CD14-positive monocyte (primary cell): ENCODE data around the gene DUSP28. TPM values are rescaled to one million over a fixed set of nuclear protein-coding genes. Genes with fewer than 3 reads are reported as not detected.

Source experiments
- DNase-seq, 3 donors: peaks; one replicate each; pipeline ENCODE4 v3.0.0-alpha.2; 2011 to 2022
- H2AFZ ChIP-seq: 2 replicates; pipeline ENCODE4 v1.6.0; 2012; ENCODE audit warnings: mild to moderate bottlenecking, low read depth, low read length, inconsistent platforms; ENCODE audit not compliant: insufficient read depth, poor library complexity, severe bottlenecking
- H3K27ac ChIP-seq, 2 donors: 1 replicate in 1 of 2; 2 replicates in 1 of 2; pipeline ENCODE4 v1.5.1; 2012 to 2013; ENCODE audit warnings: low read length in 2 of 2, control low read depth in 1 of 2, inconsistent platforms in 1 of 2, low read depth in 1 of 2, mild to moderate bottlenecking in 1 of 2
- H3K27me3 ChIP-seq, 2 donors: one replicate each; pipeline versions ENCODE4 v1.6.0 to v1.6.1; 2011 to 2013; ENCODE audit warnings: low read length in 2 of 2; ENCODE audit not compliant: control insufficient read depth in 2 of 2, insufficient read depth in 2 of 2
- H3K36me3 ChIP-seq, 2 donors: replicated peaks in 1 of 2; 1 replicate in 1 of 2; 2 replicates in 1 of 2; pipeline versions ENCODE4 v1.5.1 to v1.6.1; 2012 to 2013; ENCODE audit warnings: low read length in 2 of 2, control low read depth in 1 of 2, inconsistent platforms in 1 of 2, mild to moderate bottlenecking in 1 of 2; ENCODE audit not compliant: insufficient read depth in 2 of 2, control insufficient read depth in 1 of 2
- H3K4me1 ChIP-seq, 2 donors: 1 replicate in 1 of 2; 2 replicates in 1 of 2; pipeline versions ENCODE4 v1.5.1 to v1.6.1; 2012 to 2013; ENCODE audit warnings: low read length in 2 of 2, control low read depth in 1 of 2, inconsistent platforms in 1 of 2, mild to moderate bottlenecking in 1 of 2, moderate library complexity in 1 of 2; ENCODE audit not compliant: insufficient read depth in 2 of 2, control insufficient read depth in 1 of 2
- H3K4me2 ChIP-seq: replicated peaks from 2 replicates; pipeline ENCODE3; 2012; ENCODE audit warnings: low read length, moderate library complexity, mild to moderate bottlenecking; ENCODE audit not compliant: poor library complexity, severe bottlenecking; ENCODE audit errors: extremely low read depth
- H3K4me3 ChIP-seq, 3 experiments: fragments of 200-600 bp in 1 of 3; sonication (generic) in 1 of 3; replicated peaks in 1 of 3; 1 replicate in 2 of 3; 2 replicates in 1 of 3; pipeline ENCODE4 v1.5.1; 2011 to 2013; ENCODE audit warnings: low read length in 3 of 3, mild to moderate bottlenecking in 3 of 3, control low read depth in 2 of 3, low read depth in 2 of 3, inconsistent platforms in 1 of 3, moderate library complexity in 1 of 3
- H3K79me2 ChIP-seq: 2 replicates; pipeline ENCODE4 v1.6.0; 2012; ENCODE audit warnings: mild to moderate bottlenecking, control low read depth, inconsistent platforms, low read length, moderate library complexity; ENCODE audit not compliant: insufficient read depth
- H3K9ac ChIP-seq: 2 replicates; pipeline ENCODE4 v1.6.0; 2017; ENCODE audit warnings: low read length, mild to moderate bottlenecking; ENCODE audit not compliant: insufficient read depth, poor library complexity, severe bottlenecking
- H3K9me3 ChIP-seq, 2 donors: replicated peaks in 1 of 2; 1 replicate in 1 of 2; 2 replicates in 1 of 2; pipeline versions ENCODE4 v1.5.1 to v1.6.1; 2012 to 2013; ENCODE audit warnings: low read length in 2 of 2, control low read depth in 1 of 2; ENCODE audit not compliant: control insufficient read depth in 1 of 2, insufficient read depth in 1 of 2
- H4K20me1 ChIP-seq: 2 replicates; pipeline ENCODE4 v1.6.0; 2012; ENCODE audit warnings: mild to moderate bottlenecking, low read length, control low read depth, moderate library complexity; ENCODE audit not compliant: insufficient read depth
- H3K27ac Mint-ChIP-seq, 7 donors: one replicate each; pipeline ENCODE4 v1.8.0; 2020; ENCODE audit warnings: mild to moderate bottlenecking in 7 of 7, mixed read lengths in 7 of 7, moderate library complexity in 6 of 7, inconsistent platforms in 2 of 7
- H3K27me3 Mint-ChIP-seq, 3 donors: one replicate each; pipeline ENCODE4 v1.8.0; 2021 to 2022; ENCODE audit warnings: low read depth in 3 of 3, mild to moderate bottlenecking in 3 of 3, mixed read lengths in 3 of 3, moderate library complexity in 3 of 3, inconsistent platforms in 1 of 3
- H3K36me3 Mint-ChIP-seq, 2 donors: one replicate each; pipeline ENCODE4 v1.8.0; 2020; ENCODE audit warnings: mixed read lengths in 2 of 2, inconsistent platforms in 1 of 2, mild to moderate bottlenecking in 1 of 2
- H3K4me1 Mint-ChIP-seq: one replicate; pipeline ENCODE4 v1.8.0; 2020; ENCODE audit warnings: mild to moderate bottlenecking, mixed read lengths
- H3K4me3 Mint-ChIP-seq, 2 donors: one replicate each; pipeline ENCODE4 v1.8.0; 2020; ENCODE audit warnings: mild to moderate bottlenecking in 2 of 2, mixed read lengths in 2 of 2, moderate library complexity in 1 of 2
- H3K9me3 Mint-ChIP-seq, 7 donors: one replicate each; pipeline ENCODE4 v1.8.0; 2020 to 2022; ENCODE audit warnings: mixed read lengths in 7 of 7, mild to moderate bottlenecking in 6 of 7, moderate library complexity in 6 of 7, inconsistent platforms in 2 of 7
- CTCF ChIP-seq: fragments of 200-600 bp; IDR thresholded peaks from one replicate; pipeline ENCODE4 v1.8.0; 2022; ENCODE audit warnings: antibody characterized with exemption, mild to moderate bottlenecking
- WGBS: methylation state at CpG from one replicate; pipeline ENCODE4 v1.1.5; 2013; ENCODE audit warnings: missing lambda C conversion rate; ENCODE audit not compliant: insufficient coverage; 5-methylcytosine and 5-hydroxymethylcytosine counted together
- intact Hi-C, 2 donors: fragments of 100-400 bp; cut with micrococcal nuclease; formaldehyde crosslinking; loops; one replicate each; pipeline versions ENCODE4 v1.15.0 to v1.15.1; 2023
- polyA plus RNA-seq, 3 donors: library from polyadenylated mRNA; depleted of rRNA in 1 of 3; unstranded in 2 of 3; stranded (reverse) in 1 of 3; fragments of 300-500 nt in 2 of 3; fragments of >200 nt in 1 of 3; fragmentation: Illumina TruSeq in 2 of 3; gene quantifications; 1 replicate in 2 of 3; 2 replicates in 1 of 3; pipeline ENCODE4 v1.2.3, GENCODE V29; 2012 to 2021

The DUSP28 gene
- polyA plus RNA-seq, 3 donors: 10.8 to 17.7 (median 17.1) TPM

DNA sequence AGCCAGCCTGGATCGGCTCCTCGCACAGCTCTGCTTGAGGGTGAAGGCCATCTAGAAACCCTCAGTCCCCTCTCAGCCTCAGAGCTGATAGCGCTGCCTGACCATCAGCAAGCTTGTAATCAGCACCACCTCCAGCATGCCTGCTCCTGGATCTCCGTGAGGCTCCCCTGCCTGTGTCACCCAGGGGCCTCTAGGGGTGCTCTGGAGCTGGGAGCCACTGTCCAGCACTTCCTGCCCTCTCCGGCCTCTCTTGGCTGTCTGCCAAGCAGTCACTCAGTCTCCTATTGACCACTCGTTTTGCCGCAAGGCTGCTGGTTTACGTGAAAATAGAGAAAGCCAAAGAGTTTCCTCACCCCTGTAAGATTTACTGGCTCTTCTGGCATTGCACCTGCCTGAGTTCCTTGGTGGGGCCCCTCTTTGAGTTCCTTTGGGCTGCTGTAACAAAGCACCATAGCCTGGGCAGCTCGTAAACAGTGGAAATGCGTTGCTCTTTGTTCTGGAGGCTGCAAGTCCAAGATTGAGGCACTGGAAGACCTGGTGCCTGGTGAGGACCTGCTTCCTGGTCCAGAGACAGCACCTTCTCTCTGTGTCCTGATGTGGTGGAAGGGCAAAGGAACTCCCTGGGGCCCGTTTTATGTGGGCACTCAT, 44.3 kb downstream of the DUSP28 start:
- peaks cover 16 to 22% of the 10 kb centered on the region in 2 donors for H3K36me3 Mint-ChIP-seq
- intact Hi-C loops: loop anchor here in 1 of 2 donors (10.0 kb wide), 1 partner anchor 60 kb away; no protein-coding TSS in a partner anchor
- H3K4me3 ChIP-seq: peak overlapping the region in 1 of 3 experiments; percentile 12
- H3K36me3 ChIP-seq: peaks cover 8 to 29% of the 10 kb centered on the region in 2 donors
- peak; percentile 79 for TF ChIP-seq CTCF
- H3K9me3 ChIP-seq: no peaks in the 10 kb centered on the region
- H4K20me1 ChIP-seq: no peaks in the 10 kb centered on the region
- H3K79me2 ChIP-seq: no peaks in the 10 kb centered on the region
- H3K27ac ChIP-seq: no peak overlapping the region
- H3K27me3 Mint-ChIP-seq: peaks cover 0 to 11% (median 5%) of the 10 kb centered on the region in 3 donors
- H3K27ac Mint-ChIP-seq: peak overlapping the region in 4 of 7 donors; percentile 55 to 79 (median 70)
- peak overlapping the region in 1 of 2 donors; percentile 63 for H3K4me3 Mint-ChIP-seq
- no peaks in the 10 kb centered on the region for H3K9me3 Mint-ChIP-seq
- H3K4me1 Mint-ChIP-seq: peaks cover 9% of the 10 kb centered on the region
- H2AFZ ChIP-seq: peak overlapping the region; percentile 42
- WGBS: 68% methylated on average over 7 of the region's 11 CpGs
- H3K9ac ChIP-seq: no peak overlapping the region
- peaks cover 9 to 11% of the 10 kb centered on the region in 2 donors for H3K4me1 ChIP-seq
- no peaks in the 10 kb centered on the region for H3K27me3 ChIP-seq
- H3K4me2 ChIP-seq: peak overlapping the region; percentile 34
- DNase-seq: peak; percentile 57 to 81 (median 81)

DNA sequence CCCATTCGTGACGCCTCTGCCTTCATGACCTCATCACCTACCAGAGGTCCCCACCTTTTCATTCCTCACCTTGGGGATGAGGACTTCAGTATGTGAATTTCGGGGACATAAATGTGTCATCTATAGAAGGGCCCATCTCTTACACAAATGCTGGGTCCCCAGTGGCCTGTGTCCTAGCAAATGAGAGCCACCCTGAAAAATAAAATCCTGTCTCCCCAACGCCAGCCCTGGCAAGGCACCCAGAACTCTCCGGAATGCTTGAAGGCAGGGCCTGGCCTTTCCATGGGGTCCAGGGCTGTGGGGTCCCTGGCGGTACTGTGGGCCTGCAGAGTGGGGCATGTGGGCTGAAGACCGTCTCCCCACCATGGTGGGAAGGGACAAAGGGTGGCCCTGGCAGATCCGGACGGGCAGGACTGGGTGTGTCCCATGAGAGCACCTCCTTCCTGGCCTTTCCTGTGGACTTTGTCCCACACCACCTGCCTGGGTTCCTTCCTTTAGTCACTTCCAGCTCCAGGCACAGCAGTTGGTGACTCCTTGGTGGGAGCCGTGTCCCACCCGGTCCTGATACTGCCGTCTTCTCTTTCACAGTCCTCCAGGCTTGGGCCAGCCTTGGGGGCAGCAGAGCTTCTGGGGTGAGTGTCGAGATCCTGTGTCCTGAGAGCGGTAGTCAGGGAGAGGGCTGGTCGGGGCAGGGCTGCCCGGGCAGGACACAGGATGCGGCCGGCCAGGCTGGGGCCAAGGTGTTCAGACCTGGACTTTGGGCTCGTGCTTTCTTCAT, 45.0 kb downstream of the DUSP28 start:
- H3K4me1 Mint-ChIP-seq: peaks cover 9% of the 10 kb centered on the region
- H4K20me1 ChIP-seq: no peaks in the 10 kb centered on the region
- H3K36me3 ChIP-seq: peaks cover 3 to 22% of the 10 kb centered on the region in 2 donors
- no peak overlapping the region for H3K4me2 ChIP-seq
- 95% methylated on average over 15 of the region's 19 CpGs for WGBS
- peaks cover 9 to 11% of the 10 kb centered on the region in 2 donors for H3K4me1 ChIP-seq
- H2AFZ ChIP-seq: no peak overlapping the region
- H3K27ac Mint-ChIP-seq: peak overlapping the region in 2 of 7 donors; percentile 33 to 79
- H3K27ac ChIP-seq: no peak overlapping the region
- no peaks in the 10 kb centered on the region for H3K9me3 Mint-ChIP-seq
- H3K9me3 ChIP-seq: no peaks in the 10 kb centered on the region
- peaks cover 0 to 11% (median 5%) of the 10 kb centered on the region in 3 donors for H3K27me3 Mint-ChIP-seq
- no peak overlapping the region for H3K4me3 ChIP-seq
- H3K79me2 ChIP-seq: no peaks in the 10 kb centered on the region
- no peak for DNase-seq
- intact Hi-C loops: loop anchor here in 1 of 2 donors (10.0 kb wide), 1 partner anchor 60 kb away; no protein-coding TSS in a partner anchor
- no peaks in the 10 kb centered on the region for H3K27me3 ChIP-seq
- H3K9ac ChIP-seq: no peak overlapping the region
- H3K36me3 Mint-ChIP-seq: peaks cover 9 to 15% of the 10 kb centered on the region in 2 donors
- no peak overlapping the region for H3K4me3 Mint-ChIP-seq
- no peak for TF ChIP-seq CTCF
